Fibroblast of skin of right quadriceps (primary cell): Measurements from ENCODE around the gene SMAD6.

ENCODE experiments used
- DNase-seq: peaks from one replicate; pipeline ENCODE4 v3.0.0-alpha.2; 2013

SMAD6 gene

GRCh38 chr15:66801266-66801665 lies 99.2 kb downstream of the SMAD6 start:
- no peak for DNase-seq

GRCh38 chr15:66802025-66803001 lies 100.3 kb downstream of the SMAD6 start:
- DNase-seq = peak; percentile 92

- peak; percentile 98 for DNase-seq
Measured at GRCh38 chr15:66803182-66803729, 101.2 kb downstream of the SMAD6 start.

GRCh38 chr15:66803749-66804148 lies 101.7 kb downstream of the SMAD6 start:
- DNase-seq = no peak

GRCh38 chr15:66805202-66805885 lies 103.3 kb downstream of the SMAD6 start:
- DNase-seq = no peak

- DNase-seq = no peak
Measured at GRCh38 chr15:66808181-66808824, 106.3 kb downstream of the SMAD6 start.

- DNase-seq = no peak
Measured at GRCh38 chr15:66809664-66810063, 107.6 kb downstream of the SMAD6 start.

GRCh38 chr15:66815318-66815717 lies 113.3 kb downstream of the SMAD6 start:
- peak; percentile 91 for DNase-seq

GRCh38 chr15:66816201-66816600 lies 114.2 kb downstream of the SMAD6 start:
- DNase-seq = no peak

- no peak for DNase-seq
Measured at GRCh38 chr15:66819084-66819483, 117.0 kb downstream of the SMAD6 start.

GRCh38 chr15:66820481-66821176 lies 118.6 kb downstream of the SMAD6 start:
- peak; percentile 39 for DNase-seq

GRCh38 chr15:66821307-66821706 lies 119.3 kb downstream of the SMAD6 start:
- peak; percentile 48 for DNase-seq

- DNase-seq = peak; percentile 53
Measured at GRCh38 chr15:66822114-66822513, 120.1 kb downstream of the SMAD6 start.

- no peak for DNase-seq
Measured at GRCh38 chr15:66822576-66822975, 120.5 kb downstream of the SMAD6 start.

GRCh38 chr15:66823601-66824000 lies 121.6 kb downstream of the SMAD6 start:
- no peak for DNase-seq

GRCh38 chr15:66824424-66824823 lies 122.4 kb downstream of the SMAD6 start:
- no peak for DNase-seq

GRCh38 chr15:66825139-66825538 lies 123.1 kb downstream of the SMAD6 start:
- no peak for DNase-seq

- no peak for DNase-seq
Measured at GRCh38 chr15:66825731-66826130, 123.7 kb downstream of the SMAD6 start.

GRCh38 chr15:66826507-66826906 lies 124.5 kb downstream of the SMAD6 start:
- DNase-seq = no peak

- DNase-seq = no peak
Measured at GRCh38 chr15:66827039-66827697, 125.1 kb downstream of the SMAD6 start.

GRCh38 chr15:66827698-66828055 lies 125.6 kb downstream of the SMAD6 start:
- DNase-seq = no peak
